Left hindlimb (tissue), 1 donor: ENCODE results near the gene PRKCQ.
"Not testable (repeated sequence)": the region's sequence is repeated elsewhere in the genome, so short reads cannot be mapped to it uniquely, and the experiment has no call there.

Experiments used
- DNase-seq: peaks from one replicate; pipeline ENCODE4 v3.0.0-alpha.2; 2018

PRKCQ gene

DNA sequence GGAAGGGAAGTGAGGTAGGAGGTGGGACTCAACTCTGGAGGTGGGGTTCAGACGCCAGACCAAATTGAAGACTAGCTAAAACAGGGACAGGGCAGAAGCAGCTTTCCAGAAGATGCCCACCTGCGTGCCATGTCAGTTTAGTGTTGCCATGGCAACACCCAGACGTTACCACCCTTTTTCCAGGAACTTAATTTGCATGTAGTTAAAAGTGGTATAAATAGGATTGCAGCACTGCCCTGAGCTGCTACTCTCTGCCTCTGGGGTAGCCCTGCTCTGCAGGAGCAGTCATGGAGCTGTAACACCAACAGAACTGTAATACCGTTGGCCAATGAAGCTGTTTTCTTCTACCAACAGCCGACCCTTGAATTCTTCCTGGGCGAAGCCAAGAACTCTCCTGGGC, 93.8 kb downstream of the PRKCQ start:
- no peak for DNase-seq

DNA sequence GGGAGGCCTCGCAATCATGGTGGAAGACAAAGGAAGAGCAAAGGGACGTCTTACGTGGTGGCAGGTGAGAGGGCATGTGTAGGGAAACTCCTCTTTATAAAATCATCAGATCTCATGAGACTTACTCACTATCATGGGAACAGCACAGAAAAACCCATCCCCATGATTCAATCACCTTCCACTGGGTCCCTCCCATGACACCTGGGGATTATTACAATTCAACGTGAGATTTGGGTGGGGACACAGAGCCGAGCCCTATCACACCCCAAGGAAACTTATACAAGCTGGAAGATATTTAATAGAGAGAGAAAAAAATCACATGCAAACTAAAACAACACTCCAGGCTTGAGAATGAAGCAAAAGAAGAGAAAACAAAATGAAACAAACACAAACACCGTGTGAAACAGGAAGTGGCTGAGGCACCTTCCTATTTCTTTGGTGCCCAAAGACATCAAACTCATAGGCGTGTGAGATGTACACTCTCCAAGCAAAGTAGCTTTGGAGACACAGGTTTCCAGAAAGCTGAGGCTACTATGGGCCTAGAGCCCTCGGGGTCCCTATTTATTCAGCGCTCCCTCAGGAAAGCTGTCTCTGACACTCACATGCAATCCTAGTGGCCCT, 97.2 kb downstream of the PRKCQ start:
- DNase-seq = no peak

DNA sequence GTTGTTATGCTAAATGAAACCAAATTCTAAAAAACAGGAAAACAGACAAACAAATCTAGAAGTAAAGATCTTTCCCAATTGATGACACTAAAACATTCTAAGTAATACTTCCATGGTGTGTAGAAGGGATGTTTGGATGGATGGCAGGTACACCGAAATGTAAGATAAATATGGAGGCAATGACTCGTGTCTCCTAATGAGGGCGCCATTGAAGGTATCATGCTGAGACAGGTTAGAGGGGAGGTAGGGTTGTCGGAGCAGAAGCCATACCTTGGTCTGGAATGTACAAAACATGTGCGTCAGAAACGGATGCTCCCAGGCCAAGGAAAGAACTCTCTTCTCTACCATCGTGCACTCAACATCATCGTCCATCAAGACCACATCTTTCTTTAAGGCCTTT, 101.4 kb downstream of the PRKCQ start:
- no peak for DNase-seq

DNA sequence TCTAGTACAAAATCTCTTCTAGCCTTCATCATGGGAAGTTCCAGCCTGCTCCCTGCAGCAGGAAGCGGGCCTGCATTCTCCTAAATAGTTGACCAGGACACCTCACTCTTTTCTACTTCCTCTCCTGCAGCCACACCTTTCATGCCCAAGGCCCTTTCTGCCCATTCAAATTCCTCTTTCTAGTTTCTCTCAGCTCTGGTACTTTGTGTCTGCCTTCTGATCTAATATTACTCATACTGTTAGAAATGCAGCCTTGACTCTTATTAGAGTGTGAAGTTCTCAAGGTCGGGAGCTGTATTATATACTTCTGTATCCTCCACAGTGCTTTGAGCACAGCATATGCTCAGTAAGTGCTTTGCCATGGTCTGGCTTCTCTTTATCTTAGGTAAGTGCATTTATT, 103.1 kb downstream of the PRKCQ start:
- no peak for DNase-seq

DNA sequence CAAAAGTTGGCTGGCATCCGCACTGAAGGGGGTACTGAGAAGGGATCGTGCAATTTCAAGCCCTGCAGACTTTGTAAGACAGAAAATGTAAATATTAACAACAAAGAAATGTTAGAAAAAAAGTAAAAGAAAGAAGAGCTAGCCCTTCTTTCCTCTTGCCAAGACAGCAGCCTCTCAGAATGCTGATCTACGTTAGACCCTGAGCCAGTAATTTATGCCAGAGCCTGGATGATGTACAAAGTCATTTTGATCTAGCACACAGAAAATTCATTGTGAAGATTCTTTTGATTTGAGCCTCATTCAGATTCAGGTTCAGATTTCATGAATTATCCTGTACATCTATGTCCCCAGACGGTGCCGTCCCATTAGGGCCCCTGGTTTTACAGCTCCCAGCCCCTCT, 105.2 kb downstream of the PRKCQ start:
- DNase-seq = no peak

DNA sequence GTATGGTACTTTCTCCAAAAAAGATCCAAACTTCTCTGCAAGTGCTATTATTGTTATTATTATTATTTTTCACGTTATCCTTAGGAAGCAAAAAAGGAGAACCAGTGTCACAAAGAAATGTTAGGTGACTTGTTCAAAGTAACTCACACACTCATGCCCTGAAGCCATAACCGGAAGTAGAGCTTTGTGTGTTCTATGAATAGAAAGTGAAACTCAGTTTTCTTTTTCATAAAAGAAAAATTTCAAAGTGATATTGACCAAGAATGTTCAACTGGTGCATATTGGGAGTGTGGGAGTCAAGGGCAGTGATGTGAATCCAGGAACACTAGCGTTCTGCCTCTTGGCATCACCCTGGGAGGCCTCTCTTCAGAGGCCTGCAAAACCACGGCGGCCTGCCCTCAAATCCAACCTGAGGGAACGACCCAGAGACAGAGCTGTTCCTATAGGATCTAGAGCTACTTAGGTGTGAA, 106.1 kb downstream of the PRKCQ start:
- DNase-seq = no peak

DNA sequence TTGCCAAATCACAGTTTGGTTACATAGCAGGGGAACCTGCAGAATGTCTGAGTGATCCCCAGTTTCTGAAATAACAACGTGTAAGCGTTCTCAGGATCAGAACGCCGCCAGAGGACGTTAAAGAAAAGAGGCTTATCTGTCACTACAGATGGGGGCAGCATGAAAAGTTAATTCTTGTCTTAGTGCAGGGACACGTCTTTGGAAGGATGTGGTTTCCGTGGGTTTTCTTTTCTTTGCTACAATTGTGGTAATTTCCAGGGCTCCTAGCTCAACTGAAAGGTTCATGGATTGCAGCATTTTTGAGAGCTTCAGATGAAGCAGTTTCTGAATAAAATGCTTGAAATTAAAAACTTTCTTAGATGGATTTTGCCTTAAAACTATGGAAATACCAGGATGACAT, 106.6 kb downstream of the PRKCQ start:
- no peak for DNase-seq

DNA sequence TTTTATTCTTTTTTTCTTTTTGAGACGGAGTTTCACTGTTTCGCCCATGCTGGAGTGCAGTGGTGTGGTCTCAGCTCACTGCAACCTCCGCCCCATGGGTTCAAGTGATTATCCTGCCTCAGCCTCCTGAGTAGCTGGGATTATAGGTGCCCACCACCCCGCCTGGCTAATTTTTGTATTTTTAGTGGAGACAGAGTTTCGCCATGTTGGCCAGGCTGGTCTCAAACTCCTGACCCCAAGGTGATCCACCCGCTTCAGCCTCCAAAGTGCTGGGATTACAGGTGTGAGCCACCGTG, 107.4 kb downstream of the PRKCQ start:
- DNase-seq = not testable (repeated sequence)

DNA sequence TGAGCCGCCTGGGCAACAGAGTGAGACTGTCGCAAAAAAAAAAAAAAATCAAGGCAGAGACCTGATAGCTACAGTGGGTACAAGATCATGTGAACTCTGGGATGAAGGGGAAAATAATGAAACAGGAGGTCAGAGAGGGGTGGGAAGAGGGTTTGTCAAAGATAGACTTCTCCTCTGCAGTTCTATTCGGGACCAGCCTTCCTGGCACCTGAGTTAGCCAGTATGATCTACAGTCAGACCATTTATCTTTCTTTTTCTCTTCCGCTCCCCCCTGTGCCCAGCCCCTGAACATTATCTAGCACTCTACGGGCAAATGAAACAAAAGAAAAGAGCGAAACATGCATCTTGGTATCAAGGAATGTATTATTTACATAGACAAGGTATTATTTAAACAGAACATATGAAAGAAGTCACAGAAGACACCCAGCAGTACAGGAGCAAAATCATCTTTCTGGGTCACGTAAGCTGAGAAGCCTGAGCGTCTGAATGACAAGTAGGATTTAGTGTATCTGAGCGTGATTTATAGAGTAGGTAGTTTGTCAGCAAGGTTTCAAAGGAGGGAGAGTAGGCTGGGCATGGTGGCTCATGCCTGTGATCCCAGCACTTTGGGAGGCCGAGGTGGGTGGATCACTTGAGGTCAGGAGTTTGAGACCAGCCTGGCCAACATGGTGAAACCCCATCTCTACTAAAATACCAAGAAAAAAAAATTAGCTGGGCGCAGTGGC, 109.0 kb downstream of the PRKCQ start:
- no peak for DNase-seq

DNA sequence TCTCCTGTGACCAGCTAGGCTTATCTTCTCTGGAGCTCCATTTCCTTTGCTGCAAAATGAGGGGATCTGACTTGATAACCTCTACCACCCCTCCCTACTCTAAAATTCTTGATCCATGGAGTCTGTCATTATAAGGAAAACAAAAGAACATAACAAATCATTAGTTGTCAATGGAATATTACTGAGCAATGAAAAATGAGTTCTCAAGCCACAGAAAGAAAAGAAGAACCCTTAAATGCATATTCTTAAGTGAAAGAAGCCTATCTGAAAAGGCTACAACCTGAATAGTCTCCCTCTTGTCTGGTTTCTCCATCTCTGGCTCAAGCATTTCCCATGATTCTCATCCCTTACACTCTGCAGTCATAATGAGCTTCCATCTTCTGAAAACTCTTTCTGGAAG, 110.4 kb downstream of the PRKCQ start:
- DNase-seq = no peak

DNA sequence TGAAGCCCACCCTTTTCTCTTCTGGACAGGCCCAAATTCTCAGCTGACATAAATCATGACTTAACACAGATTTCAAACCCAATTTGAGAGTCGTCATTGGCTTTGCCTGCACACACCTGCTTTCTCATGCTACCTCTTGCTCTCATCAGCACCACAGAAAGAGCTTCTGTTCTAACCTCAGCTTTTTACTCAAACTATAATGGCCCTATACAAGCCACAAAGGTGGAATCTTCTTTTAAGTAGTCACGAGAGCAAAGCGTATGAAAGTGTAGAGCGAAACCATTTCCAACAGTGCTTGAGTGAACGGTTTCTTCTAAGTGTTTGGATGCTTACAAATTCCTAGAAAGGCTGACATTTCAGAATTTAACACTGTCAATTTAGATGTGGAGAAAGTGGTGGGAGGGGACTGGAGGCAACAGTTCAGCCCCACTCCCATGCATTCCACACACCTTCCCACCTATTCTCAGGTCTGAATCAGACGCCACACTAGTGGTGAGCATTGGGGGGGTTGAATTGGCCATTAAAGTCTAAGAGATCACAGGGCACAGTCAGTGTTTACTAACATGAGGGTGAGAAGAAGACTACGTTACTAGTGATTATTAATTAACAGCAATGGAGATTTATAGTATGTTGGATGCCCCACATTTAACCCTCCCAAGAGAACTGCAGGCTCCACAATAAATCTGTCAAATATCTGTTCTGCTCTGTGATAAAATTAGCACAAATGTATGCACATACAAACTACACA, 114.0 kb downstream of the PRKCQ start:
- DNase-seq = no peak

DNA sequence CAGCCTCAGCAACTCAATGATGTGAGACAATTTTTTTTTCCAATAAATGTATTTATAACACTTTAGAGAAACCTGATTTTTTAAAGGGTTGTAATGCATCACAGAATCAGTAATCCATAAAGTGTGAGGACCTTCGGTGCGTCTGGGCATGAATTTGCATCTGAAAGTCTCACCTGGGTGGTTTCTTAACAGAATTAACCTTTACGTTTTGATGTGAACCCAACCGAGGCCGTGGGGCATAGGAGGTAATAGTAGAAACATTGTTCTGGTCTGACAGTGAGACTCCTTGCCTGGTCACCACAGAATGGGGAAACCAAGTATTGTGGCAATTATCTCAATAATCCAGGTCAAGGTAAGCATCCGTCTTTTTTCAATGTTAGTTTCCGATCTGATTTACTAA, 114.6 kb downstream of the PRKCQ start:
- no peak for DNase-seq

DNA sequence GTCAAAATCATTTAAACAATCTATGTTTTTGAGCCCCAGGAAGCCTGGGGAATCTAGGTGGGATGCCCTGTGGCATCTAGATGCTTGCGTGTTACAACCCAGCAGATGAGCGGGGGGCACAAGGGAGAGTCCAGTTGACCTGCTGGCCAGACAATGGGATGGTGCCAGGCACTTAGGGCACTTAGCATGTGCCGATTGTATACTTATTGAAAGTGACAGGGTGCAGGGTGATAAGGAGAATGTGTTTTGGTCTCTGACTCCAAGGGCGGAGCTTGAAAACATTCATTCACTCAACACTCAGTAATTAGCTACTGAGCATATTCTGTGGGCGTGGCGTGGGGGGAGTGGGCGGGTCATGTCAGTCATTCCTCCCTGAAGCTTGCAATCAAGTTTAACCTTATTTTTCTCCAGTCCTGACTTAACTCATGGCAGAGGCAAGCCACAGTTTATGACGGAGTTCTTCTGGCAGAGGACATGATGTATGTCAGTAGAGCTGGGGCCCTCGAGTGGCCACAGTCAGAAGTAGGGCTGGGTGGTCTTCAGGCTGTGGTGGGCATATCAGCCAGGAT, 115.1 kb downstream of the PRKCQ start:
- no peak for DNase-seq

DNA sequence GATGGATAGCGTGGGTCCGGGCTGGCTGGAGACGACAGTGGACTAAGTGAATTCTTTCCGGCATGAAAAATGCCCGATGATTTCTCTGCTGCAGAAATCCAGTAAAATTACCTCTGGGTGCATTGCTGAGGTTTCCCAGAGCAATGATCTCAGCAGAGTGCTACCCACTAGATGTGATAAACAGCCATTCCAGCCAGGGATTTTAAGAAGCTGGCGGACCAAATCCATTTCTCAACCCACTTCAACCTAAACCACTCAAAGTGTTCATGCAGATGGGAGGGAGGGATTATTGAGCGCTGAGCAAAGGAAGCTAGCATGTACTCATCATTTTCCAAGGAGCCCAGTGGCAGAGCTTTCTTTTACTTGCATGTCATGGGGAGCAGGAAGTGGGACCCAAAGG, 116.7 kb downstream of the PRKCQ start:
- no peak for DNase-seq

DNA sequence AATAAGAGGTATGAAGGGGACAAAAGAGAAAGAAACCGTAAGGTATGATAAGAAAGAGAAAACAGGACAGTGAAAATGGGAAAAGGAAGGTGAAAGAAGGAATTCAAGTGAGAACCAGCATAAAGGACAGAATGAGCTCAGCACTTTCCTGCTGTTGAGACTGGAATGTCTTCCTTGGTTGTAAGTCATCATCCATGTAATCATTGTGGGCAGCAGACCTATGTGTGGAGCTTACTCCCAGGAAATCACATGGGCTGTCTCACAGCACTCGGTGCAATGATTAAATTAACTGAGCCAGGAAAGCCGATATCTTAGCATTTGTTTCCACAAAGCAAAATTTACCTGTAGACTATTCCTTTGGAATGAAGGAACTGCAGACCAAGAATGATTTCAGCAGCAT, 118.1 kb downstream of the PRKCQ start:
- DNase-seq = no peak

DNA sequence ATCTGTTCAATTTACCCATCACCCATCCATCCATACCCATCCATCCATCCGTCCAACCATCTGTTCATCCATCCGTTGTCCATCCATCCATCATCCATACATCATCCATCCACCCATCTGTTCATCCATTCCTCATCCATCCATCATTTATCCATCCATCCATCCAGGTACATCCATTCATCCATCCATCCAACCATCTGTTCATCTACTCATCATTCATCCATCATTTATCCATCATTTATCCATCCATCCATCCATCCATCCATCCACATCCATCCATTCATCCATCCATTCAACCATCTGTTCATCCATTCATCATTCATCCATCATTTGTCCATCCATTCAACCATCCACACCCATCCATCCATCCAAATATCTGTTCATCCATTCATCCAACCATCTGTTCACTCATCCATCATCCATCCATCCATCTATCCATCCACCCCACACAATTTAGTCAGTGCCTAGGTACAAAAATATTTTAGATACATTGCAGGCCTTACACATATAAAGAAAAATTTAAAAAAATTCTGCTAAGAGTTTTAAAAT, 119.1 kb downstream of the PRKCQ start:
- no peak for DNase-seq

DNA sequence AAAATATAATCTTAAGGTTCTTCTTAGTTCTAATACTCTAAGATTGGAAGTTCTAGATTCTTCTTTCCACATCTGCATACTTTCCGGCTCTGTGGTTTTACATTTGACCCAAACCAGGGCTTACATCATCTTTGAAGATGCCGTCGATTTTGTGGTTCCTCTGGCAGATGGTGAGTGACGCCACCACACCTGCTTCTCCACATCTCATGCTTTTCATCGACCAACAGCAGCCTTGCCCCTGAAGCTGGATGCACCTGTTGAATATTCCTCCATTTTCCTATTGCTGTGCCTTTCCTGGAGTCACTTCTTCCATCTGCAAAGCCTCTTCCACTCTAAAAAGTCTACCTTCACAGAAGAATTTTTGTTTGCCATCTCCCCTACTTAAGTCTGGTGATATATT, 121.3 kb downstream of the PRKCQ start:
- no peak for DNase-seq

DNA sequence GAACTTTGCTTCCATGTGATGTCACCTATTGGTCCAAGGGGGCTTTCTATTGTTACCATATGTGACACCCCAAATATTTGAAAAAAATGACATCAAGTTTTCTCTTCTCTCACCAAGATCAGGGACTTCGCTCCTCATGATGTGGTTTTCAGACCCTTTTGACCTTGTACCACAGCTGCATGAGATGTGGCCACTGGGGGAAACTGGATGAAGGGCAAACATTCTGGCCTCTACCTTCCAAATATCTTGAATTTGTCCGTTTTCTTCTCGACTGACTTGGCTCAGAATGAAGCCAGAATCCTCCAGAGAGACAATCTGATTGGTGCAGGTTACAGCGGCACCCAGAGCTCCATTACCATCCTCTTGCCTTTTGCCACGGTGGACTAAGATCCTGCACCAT, 122.7 kb downstream of the PRKCQ start:
- DNase-seq = no peak

DNA sequence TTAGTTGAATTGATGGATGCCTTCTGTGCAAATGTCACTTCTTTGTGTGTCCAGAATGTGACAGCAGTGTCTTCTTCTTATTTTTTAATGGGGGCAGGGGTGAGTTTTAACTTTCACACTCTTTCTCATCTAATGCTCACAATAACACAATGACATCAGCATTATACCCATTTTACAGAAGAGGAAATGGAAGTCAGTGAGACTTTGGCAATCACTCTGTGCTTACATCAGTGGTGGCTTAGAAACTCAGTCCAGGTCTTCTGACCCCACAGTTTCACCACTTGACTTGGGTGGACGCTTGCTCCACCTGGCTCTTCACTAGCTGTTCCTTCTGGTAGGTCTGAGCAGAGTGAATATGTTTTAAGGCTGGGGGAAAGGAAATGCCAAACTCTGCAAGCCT, 124.0 kb downstream of the PRKCQ start:
- DNase-seq = no peak

DNA sequence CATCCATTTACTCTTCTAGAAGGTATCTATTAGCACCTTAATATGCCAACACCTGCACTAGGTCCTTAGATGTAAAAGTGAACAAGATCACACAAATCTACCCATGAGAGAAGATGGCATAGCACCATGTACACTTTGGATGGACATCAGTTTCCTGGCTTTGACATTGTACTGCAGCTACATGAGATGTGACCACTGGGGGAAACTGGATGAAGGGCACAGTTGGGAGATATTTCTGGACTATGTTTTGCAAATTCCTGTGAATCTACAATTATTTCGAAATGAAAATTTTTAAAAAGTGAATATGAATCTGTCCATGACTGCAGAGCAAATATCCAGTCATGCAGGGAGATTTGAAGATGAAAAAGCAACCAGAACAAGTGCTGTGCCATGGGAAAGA, 124.5 kb downstream of the PRKCQ start:
- no peak for DNase-seq

DNA sequence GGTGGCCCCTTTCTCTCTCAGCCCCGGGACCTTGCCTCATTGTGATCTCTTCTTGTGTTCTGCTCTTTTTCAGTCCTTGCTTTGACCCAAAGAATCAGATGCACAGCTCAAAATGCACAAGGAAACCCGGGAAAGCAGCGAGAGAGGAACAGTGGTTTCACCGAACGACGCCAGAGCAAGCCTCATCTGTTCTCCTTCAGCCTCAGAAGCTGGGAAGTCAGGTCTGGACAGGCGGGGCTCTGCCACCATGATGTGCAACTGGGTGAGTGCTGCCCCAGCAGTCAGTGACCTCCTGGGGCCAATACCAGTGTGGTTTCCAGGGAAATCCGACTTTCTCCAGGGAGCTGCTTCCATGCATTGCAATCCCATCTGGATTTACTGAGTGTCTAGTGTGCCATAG, 133.4 kb downstream of the PRKCQ start:
- no peak for DNase-seq

DNA sequence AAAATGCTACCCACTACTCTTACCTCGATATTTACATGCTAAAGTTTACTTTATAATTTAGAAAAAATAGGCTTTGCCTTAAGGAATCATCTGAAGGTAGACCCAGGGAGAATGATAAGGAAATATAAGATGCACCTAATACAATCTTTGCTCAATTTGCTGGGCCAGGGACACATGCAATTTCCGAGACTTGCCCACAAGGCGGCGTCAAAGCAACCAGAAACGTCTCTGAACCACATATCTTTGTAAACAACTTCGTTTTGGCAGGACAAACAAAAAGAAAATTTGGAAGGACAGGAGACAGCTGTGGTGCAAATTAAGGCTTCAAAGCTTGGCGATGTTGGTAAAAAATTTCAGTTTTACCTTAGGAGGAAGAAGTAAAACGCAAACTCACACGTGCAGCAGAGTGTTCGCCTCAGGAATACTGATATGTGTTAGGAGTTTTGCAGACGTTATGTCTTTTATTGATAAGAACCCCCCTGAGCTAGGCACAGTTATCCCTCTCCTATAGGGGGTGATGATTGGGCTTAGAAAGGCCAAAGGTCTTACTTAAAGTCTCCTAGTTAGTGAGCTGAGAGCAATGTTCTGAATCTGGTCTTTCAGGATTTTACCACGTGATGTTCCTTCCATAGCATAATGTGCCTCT, 134.3 kb downstream of the PRKCQ start:
- peak; percentile 46 for DNase-seq

DNA sequence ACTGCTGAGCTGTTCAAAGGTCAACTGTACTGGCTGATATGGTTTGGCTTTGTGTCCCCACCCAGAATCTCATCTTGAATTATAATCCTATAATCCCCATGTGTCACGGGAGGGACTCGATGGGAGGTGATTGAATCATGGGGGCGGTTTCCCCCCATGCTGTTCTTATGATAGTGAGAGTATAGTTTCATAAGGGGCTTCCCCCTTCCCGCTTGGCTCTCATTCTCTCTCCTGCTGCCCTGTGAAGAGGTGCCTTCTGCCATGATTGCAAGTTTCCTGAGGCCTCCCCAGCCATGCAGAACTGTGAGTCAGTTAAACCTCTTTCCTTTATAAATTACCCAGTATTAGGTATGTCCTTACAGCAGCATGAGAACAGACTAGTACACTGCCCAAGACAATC, 140.2 kb downstream of the PRKCQ start:
- not testable (repeated sequence) for DNase-seq
